Right cardiac atrium (tissue), 5 donors: ENCODE results near the gene EEA1. TPM values are rescaled to one million over a fixed set of nuclear protein-coding genes. Genes with fewer than 3 reads are reported as not detected.
"Not testable (repeated sequence)": the region's sequence is repeated elsewhere in the genome, so short reads cannot be mapped to it uniquely, and the experiment has no call there.

ENCODE experiments used
- ATAC-seq, 2 donors: fragments of 200-7000 bp; cut with Tn5 transposase; one replicate each; pipeline versions ENCODE4 v1.8.0 to v1.9.1; 2020; ENCODE audit warnings: moderate library complexity in 2 of 2, mild to moderate bottlenecking in 1 of 2
- DNase-seq, 3 donors: peaks; one replicate each; pipeline ENCODE4 v3.0.0-alpha.2; 2020
- H3K27ac ChIP-seq: one replicate; pipeline ENCODE4 v1.5.1; 2013; ENCODE audit warnings: mild to moderate bottlenecking, low read length, control low read depth, moderate library complexity
- H3K27me3 ChIP-seq: one replicate; pipeline ENCODE4 v1.6.1; 2013; ENCODE audit not compliant: control insufficient read depth, insufficient read depth
- H3K4me1 ChIP-seq: one replicate; pipeline ENCODE4 v1.6.1; 2013; ENCODE audit warnings: low read length; ENCODE audit not compliant: control insufficient read depth, insufficient read depth
- H3K4me3 ChIP-seq: one replicate; pipeline ENCODE4 v1.5.1; 2013; ENCODE audit warnings: low read length, control low read depth
- H3K9me3 ChIP-seq: one replicate; pipeline ENCODE4 v1.6.1; 2013; ENCODE audit warnings: low read length; ENCODE audit not compliant: control insufficient read depth
- WGBS: extraction: QIAGEN DNeasy Blood & Tissue Kit; methylation state at CpG from one replicate; pipeline ENCODE4 v1.1.7; 2013; 5-methylcytosine and 5-hydroxymethylcytosine counted together
- intact Hi-C, 4 donors: fragments of 100-400 bp; cut with DNase I; formaldehyde crosslinking; loops; one replicate each; pipeline versions ENCODE4 v1.11.0 to v1.14.0; 2022 to 2023
- polyA plus RNA-seq: library from polyadenylated mRNA; stranded (reverse); fragments of 200-250 nt; gene quantifications from one replicate; pipeline ENCODE4 v1.2.3, GENCODE V29; 2013
- total RNA-seq, 4 donors: library from RNA; stranded (reverse); fragmentation: NEBNext Ultra II Directional; extraction: Animal tissue kit (Norgen Biotek cat#: 25700); gene quantifications; one replicate each; pipeline ENCODE4 v1.2.1, GENCODE V29; 2021
- donor health status: healthy with polysubstance abuse.
- donor health status: DM: no; HTN: yes; CAD: no.
- donor health status: DM: no; HTN: no; CAD: no.
- donor health status: DM: no; HTN: yes; CAD: no; lungs with severe emphysema.
- donor health status: DM: yes; HTN: yes; CAD: no.

The EEA1 gene
- total and polyA plus RNA-seq, 5 donors: 4.2 to 27.2 (median 23.0) TPM

DNA sequence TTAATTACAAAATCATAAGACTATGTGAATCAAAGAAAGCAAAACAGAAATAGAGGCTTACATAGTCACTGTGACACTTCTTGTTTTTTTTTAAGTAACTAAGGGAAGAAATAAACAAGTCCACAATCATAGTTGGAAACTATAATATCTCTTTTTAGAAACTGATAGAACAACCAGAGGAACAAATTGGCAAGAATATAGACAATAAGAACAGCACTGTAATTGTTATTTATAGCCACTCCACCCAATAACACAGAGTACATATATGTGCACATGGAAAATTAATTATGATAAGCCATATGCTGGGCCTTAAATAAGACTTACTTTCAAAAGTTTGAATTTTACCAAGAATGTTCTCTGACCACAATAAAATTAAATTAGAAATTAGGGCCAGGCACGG lies 125.2 kb downstream of the EEA1 start:
- no peak overlapping the region for H3K27ac ChIP-seq
- 92% methylated on average over 1 of the region's 1 CpG for WGBS
- H3K4me3 ChIP-seq: no peak overlapping the region
- DNase-seq (no peak), ATAC-seq (peak in 1 of 2 donors; percentile 62)
- no peaks in the 10 kb centered on the region for H3K27me3 ChIP-seq
- intact Hi-C loops: no loop called here
- no peaks in the 10 kb centered on the region for H3K9me3 ChIP-seq
- H3K4me1 ChIP-seq: no peaks in the 10 kb centered on the region

DNA sequence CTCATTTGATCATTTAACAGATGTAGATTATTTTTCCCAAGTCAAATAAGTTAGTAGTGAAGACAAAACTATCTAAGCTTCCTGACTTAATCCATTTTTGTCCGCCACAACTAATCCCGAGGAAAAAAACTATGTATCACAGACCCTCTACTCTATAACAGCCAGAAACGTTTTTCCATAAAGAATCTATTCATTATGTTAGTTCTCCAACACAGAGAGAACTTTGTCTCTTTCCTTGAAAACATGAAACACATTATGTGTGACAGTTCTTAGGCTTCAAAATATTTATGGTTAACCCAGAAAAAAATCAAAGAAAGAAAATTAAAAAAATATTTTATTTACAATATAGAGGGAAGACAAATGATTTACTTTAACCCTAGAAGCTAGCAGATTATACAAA lies 126.2 kb downstream of the EEA1 start:
- H3K9me3 ChIP-seq: no peaks in the 10 kb centered on the region
- H3K27ac ChIP-seq: no peak overlapping the region
- H3K4me1 ChIP-seq: no peaks in the 10 kb centered on the region
- no peak for ATAC-seq
- WGBS: 82% methylated on average over 3 of the region's 3 CpGs
- H3K27me3 ChIP-seq: no peaks in the 10 kb centered on the region
- no peak for DNase-seq
- no peak overlapping the region for H3K4me3 ChIP-seq
- intact Hi-C loops: no loop called here

DNA sequence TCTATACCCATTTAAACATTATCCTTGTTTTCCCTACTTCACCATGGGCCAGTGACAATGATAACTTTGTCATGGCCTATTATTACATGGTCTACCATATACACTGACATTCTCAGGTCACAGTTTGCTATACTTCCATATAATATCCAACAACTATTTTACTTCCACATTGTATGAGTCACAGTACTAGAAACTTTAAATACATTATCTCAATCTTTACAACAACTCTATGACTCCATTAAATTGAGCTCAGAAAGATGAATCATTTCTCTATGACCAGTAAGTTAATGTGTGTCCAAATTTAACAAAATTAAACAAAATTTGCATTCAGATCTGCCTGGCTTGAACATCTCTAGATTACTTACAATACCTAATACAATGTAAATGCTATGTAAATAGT lies 132.4 kb downstream of the EEA1 start:
- H3K9me3 ChIP-seq: no peaks in the 10 kb centered on the region
- H3K4me3 ChIP-seq: no peak overlapping the region
- no peak overlapping the region for H3K27ac ChIP-seq
- DNase-seq (no peak), ATAC-seq (no peak)
- no peaks in the 10 kb centered on the region for H3K27me3 ChIP-seq
- H3K4me1 ChIP-seq: no peaks in the 10 kb centered on the region
- intact Hi-C loops: no loop called here

DNA sequence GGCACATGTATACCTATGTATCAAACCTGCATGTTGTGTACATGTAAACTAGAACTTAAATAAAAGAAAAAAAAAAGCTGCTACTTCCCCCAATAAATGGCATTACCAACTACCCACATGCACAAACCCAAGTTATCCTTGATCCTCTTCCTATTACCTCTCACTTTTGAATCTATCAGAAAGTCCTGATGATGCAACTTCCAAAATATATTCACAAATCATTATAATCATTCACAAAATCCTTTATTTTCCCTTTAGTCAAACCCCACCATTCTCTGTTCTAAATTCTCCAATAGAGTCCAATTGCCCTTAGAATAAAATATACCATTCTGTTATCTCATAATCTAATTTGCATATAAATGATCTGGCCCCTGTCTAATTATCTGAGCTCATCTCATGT lies 134.3 kb downstream of the EEA1 start:
- intact Hi-C loops: no loop called here
- no peaks in the 10 kb centered on the region for H3K4me1 ChIP-seq
- ATAC-seq (no peak), DNase-seq (no peak)
- no peaks in the 10 kb centered on the region for H3K27me3 ChIP-seq
- no peak overlapping the region for H3K4me3 ChIP-seq
- H3K9me3 ChIP-seq: no peaks in the 10 kb centered on the region
- no peak overlapping the region for H3K27ac ChIP-seq

DNA sequence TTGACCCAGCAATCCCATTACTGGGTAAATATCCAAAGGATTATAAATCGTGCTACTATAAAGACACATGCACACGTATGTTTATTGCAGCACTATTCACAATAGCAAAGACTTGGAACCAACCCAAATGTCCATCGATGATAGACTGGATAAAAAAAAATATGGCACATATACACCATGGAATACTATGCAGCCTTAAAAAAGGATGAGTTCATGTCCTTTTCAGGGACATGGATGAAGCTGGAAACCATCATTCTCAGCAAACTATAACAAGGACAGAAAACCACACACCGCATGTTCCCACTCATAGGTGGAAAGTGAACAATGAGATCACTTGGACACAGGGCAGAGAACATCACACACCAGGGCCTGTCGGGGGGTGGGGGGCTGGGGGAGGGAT lies 134.7 kb downstream of the EEA1 start:
- DNase-seq, H3K4me1 ChIP-seq, intact Hi-C loops, H3K27me3 ChIP-seq, H3K4me3 ChIP-seq, H3K9me3 ChIP-seq, H3K27ac ChIP-seq, ATAC-seq: not testable (repeated sequence)
- 96% methylated on average over 5 of the region's 5 CpGs for WGBS

DNA sequence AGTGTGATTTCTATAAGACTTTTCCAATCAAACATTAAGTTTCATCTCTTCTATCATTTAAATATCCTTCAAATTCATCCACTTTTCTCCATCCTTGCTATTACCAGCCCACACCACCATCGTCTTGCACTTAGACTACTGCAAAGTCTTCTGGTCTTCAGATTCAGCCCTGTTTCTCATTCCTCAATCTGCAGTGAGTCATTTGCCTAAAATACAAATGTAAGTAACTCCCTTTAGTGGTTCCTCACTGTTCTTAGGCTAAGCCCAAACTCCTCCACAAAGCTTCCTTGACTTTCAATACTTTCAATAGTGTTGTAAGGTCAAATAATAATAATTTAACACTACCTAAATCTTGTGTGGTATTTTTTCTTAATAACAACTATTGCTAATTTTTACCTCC lies 143.1 kb downstream of the EEA1 start:
- intact Hi-C loops: loop anchor here in 2 of 4 donors (10.0 kb wide), 2 partner anchors 139 to 629 kb away; partner anchors contain the start of gene EEA1 (in 1 of the 2)
- Histone ChIP-seq H3K4me1 (peaks cover 3% of the 10 kb centered on the region), H3K4me3 (no peak overlapping the region), H3K27ac (no peak overlapping the region), H3K27me3 (no peaks in the 10 kb centered on the region), H3K9me3 (no peaks in the 10 kb centered on the region)
- peak in 1 of 2 donors; percentile 64 for ATAC-seq
- DNase-seq: no peak
- 83% methylated on average over 1 of the region's 1 CpG for WGBS

DNA sequence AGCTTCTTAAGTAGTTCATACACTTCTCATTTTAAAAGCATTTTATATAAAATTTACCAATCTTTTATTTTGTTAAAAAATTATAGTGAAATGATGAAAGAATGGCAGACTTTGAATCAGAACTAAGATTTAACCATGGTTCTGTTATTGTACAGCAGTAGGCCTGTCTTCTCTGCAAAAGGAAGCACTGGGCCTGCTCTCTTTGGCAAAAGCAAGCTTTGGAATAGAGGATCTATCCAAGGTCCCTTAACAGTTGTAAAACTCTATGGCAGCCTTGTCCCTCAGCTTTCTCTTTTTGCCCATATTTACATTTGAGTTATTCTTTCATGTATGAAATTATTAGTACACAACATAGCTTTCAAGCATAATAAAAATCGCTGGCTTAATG lies 143.5 kb downstream of the EEA1 start:
- WGBS: 94% methylated on average over 1 of the region's 1 CpG
- no peak overlapping the region for H3K4me3 ChIP-seq
- ATAC-seq (no peak), DNase-seq (no peak)
- H3K27ac ChIP-seq: no peak overlapping the region
- H3K9me3 ChIP-seq: no peaks in the 10 kb centered on the region
- intact Hi-C loops: loop anchor here in 2 of 4 donors (10.0 kb wide), 2 partner anchors 139 to 629 kb away; partner anchors contain the start of gene EEA1 (in 1 of the 2)
- H3K4me1 ChIP-seq: peaks cover 3% of the 10 kb centered on the region
- no peaks in the 10 kb centered on the region for H3K27me3 ChIP-seq

DNA sequence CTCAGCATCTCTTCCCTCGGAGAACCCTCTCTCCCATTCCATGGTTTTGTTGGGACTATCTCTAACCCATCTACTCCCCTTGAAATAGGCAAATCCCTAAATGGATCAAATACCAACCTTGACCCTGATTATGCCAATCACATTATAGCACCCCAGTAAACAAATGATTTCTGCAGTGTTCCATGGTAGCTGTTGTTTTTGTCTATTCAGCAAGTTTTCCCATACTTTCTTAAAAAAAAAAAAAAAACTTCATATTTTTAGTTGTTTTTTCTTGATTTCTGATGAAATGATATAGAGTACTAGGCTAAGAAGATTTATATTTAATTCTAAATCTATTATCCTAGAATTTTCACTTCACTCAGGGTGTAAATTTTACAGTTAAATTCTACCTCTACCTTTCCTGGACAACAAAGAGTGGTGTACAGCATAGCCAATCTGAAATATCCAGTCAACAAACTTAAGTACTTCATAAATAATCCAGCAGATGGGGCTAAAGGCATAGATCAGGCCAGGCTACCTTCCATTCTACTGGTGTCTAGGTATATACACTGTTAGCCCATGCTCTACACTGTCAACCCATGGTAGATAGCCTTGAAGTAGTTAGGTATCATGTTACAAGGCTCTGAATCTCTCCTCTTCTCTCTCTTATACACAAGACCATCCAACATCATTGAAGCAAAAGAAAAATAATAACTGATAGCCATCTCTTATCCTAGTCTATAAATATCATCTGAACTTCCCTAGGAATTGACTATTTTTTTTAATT lies 144.1 kb downstream of the EEA1 start:
- Histone ChIP-seq H3K4me3 (no peak overlapping the region), H3K27me3 (no peaks in the 10 kb centered on the region), H3K27ac (no peak overlapping the region), H3K4me1 (peaks cover 3% of the 10 kb centered on the region), H3K9me3 (no peaks in the 10 kb centered on the region)
- 68% methylated on average over 1 of the region's 1 CpG for whole genome bisulfite sequencing
- intact Hi-C loops: loop anchor here in 2 of 4 donors (10.0 kb wide), 2 partner anchors 140 to 630 kb away; partner anchors contain the start of gene EEA1 (in 1 of the 2)
- peak; percentile 90 to 92 for ATAC-seq
- no peak for DNase-seq

DNA sequence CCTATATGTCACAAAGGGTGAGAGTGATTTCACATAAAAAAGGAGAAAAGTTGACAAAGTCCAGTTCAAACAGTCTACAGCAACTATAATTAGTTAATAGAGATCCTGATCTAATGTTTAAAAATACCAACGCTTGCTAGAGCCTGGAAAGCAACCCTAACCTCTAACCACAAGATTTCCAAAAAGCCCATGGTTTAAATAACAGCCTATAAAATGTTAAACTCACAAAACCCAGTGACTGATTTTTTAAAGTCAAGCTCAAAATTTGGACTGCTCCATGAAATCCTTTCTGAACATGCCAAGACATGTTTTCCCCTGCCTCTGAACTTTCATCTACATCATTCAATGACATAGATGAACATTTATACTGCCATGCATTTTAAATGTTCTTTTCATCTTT lies 144.7 kb downstream of the EEA1 start:
- Histone ChIP-seq H3K27me3 (no peaks in the 10 kb centered on the region), H3K27ac (no peak overlapping the region), H3K4me1 (peaks cover 3% of the 10 kb centered on the region), H3K4me3 (no peak overlapping the region), H3K9me3 (no peaks in the 10 kb centered on the region)
- ATAC-seq: no peak
- intact Hi-C loops: loop anchor here in 2 of 4 donors (10.0 kb wide), 2 partner anchors 140 to 630 kb away; partner anchors contain the start of gene EEA1 (in 1 of the 2)
- no peak for DNase-seq
- 48% methylated on average over 1 of the region's 1 CpG for WGBS

DNA sequence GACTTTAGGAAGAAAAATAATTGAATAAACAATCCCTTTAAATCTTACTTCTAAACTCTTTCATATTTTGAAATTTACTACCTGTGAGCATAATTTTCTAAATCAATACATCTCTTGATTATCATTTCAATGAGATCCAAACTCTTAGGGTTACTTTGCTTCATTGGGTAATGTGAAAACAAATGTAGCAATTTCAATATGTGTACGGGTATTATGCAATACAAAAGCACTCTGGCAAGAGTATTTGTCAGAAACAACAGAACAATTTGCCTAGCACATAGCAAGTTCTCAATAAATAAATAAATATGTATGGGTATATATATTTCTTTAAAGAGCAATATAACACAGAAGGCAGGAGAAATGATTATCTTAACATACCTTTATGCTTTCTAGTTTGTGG lies 149.2 kb downstream of the EEA1 start:
- no peak for ATAC-seq
- intact Hi-C loops: loop anchor here in 2 of 4 donors (10.0 kb wide), 2 partner anchors 145 to 635 kb away; partner anchors contain the start of gene EEA1 (in 1 of the 2)
- WGBS: 76% methylated on average over 1 of the region's 1 CpG

DNA sequence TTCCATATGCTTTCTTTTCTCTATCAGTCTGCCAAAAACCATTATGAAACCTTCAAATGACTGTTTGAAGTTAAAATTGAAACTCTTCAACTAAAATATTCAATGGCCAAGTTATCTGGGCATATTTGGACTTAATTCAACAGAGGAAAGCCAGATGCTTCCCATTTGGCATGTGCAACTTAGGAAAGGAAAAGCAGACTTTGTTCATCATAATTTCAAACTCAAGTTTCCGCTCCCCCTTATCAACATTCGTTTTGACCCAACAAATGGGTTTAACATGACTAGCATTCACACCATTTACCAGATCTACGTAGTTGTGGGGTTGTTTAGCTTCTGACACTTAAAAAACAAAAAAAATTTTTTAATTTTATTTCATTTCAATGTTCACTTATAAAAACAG lies 150.6 kb downstream of the EEA1 start:
- Histone ChIP-seq H3K27me3 (no peaks in the 10 kb centered on the region), H3K4me1 (no peaks in the 10 kb centered on the region), H3K4me3 (no peak overlapping the region), H3K27ac (no peak overlapping the region), H3K9me3 (no peaks in the 10 kb centered on the region)
- 46% methylated on average over 3 of the region's 3 CpGs for WGBS
- intact Hi-C loops: no loop called here
- ATAC-seq: no peak
- DNase-seq: no peak

More for the DNA sequence above, 149.2 kb downstream of the EEA1 start:
- H3K9me3 ChIP-seq: no peaks in the 10 kb centered on the region
- H3K27me3 ChIP-seq: no peaks in the 10 kb centered on the region
- no peak overlapping the region for H3K27ac ChIP-seq
- no peak for DNase-seq
- no peak overlapping the region for H3K4me3 ChIP-seq
- peaks cover 1% of the 10 kb centered on the region for H3K4me1 ChIP-seq
